ENCODE data around the gene PCF11.

Gene PCF11

GRCh38 chr11:83187465-83187864, 30.5 kb downstream of the PCF11 start:
- H3K4me1 Mint-ChIP-seq, result peaks cover 3% of the 10 kb centered on the region

GRCh38 chr11:83191491-83191890, 34.6 kb downstream of the PCF11 start:
- Mint-ChIP-seq H3K9me3 (no peaks in the 10 kb centered on the region), H3K4me3 (peak overlapping the region; percentile 58 to 72 (median 64)), H3K27ac (no peak overlapping the region), H3K4me1 (peaks cover 39% of the 10 kb centered on the region), H3K27me3 (ENCODE audit: low read depth) (no peaks in the 10 kb centered on the region), H3K36me3 (ENCODE audit: low read depth) (peaks cover 37% of the 10 kb centered on the region)
- TF ChIP-seq CTCF (IDR thresholded peaks at IDR 0.05; ENCODE audit: unreplicated experiment in 3 of 3), result no peak

More at GRCh38 chr11:83187465-83187864, 30.5 kb downstream of the PCF11 start:
- no peaks in the 10 kb centered on the region for H3K27me3 Mint-ChIP-seq (ENCODE audit: low read depth)
- no peaks in the 10 kb centered on the region for H3K9me3 Mint-ChIP-seq
- no peak overlapping the region for H3K4me3 Mint-ChIP-seq
- no peak overlapping the region for H3K27ac Mint-ChIP-seq
- TF ChIP-seq CTCF (IDR thresholded peaks at IDR 0.05; ENCODE audit: unreplicated experiment in 3 of 3), result no peak
- peaks cover 60% of the 10 kb centered on the region for H3K36me3 Mint-ChIP-seq (ENCODE audit: low read depth)

- Mint-ChIP-seq H3K36me3 (ENCODE audit: low read depth) (peaks cover 34% of the 10 kb centered on the region), H3K27ac (no peak overlapping the region), H3K4me1 (peaks cover 44% of the 10 kb centered on the region), H3K9me3 (no peaks in the 10 kb centered on the region), H3K4me3 (peak overlapping the region; percentile 92 to 98 (median 97)), H3K27me3 (ENCODE audit: low read depth) (no peaks in the 10 kb centered on the region)
- TF ChIP-seq CTCF (IDR thresholded peaks at IDR 0.05; ENCODE audit: unreplicated experiment in 3 of 3), result no peak
Observed at GRCh38 chr11:83191986-83192385, 35.1 kb downstream of the PCF11 start.

GRCh38 chr11:83192606-83193245, 35.8 kb downstream of the PCF11 start:
- TF ChIP-seq CTCF (IDR thresholded peaks at IDR 0.05; ENCODE audit: unreplicated experiment in 3 of 3), result no peak
- Mint-ChIP-seq H3K4me1 (peaks cover 47% of the 10 kb centered on the region), H3K27me3 (ENCODE audit: low read depth) (no peaks in the 10 kb centered on the region), H3K36me3 (ENCODE audit: low read depth) (peaks cover 27% of the 10 kb centered on the region), H3K4me3 (peak overlapping the region; percentile 92 to 98 (median 97)), H3K27ac (peak overlapping the region; percentile 66 to 94 (median 89)), H3K9me3 (no peaks in the 10 kb centered on the region)

- Mint-ChIP-seq H3K36me3 (ENCODE audit: low read depth) (peaks cover 23% of the 10 kb centered on the region), H3K9me3 (no peaks in the 10 kb centered on the region), H3K4me3 (peak within 1 kb of the TSS; percentile 92 to 98 (median 97)), H3K4me1 (peaks cover 47% of the 10 kb centered on the region), H3K27me3 (ENCODE audit: low read depth) (no peaks in the 10 kb centered on the region), H3K27ac (peak within 1 kb of the TSS; percentile 66 to 94 (median 89))
- no peak for TF ChIP-seq CTCF (IDR thresholded peaks at IDR 0.05; ENCODE audit: unreplicated experiment in 3 of 3)
Observed at GRCh38 chr11:83193315-83194280, 36.7 kb downstream of the PCF11 start, which contains the start of gene ANKRD42. Gene ANKRD42, plus strand, starts transcription at chr11:83193712. Its CDS starts 959 bp downstream, at chr11:83194671.

Measured in nephron (organoid).